NCI-H526 treated with DMSO at 0.1 percent for 48 hours (cell line): ENCODE results near the gene DMP1.
"Not testable (repeated sequence)": the region's sequence is repeated elsewhere in the genome, so short reads cannot be mapped to it uniquely, and the experiment has no call there.

Experiments
- DNase-seq: peaks from one replicate; lab custom pipeline; 2025; lab: John Stamatoyannopoulos, UW

The DMP1 gene

GRCh38 chr4:87680271-87680670 is 30.2 kb downstream of the DMP1 start:
- DNase-seq = no peak

- no peak for DNase-seq
These were observed 38.2 kb downstream of the DMP1 start for GRCh38 chr4:87688316-87688715.

- DNase-seq = not testable (repeated sequence)
These were observed 40.9 kb downstream of the DMP1 start for GRCh38 chr4:87690947-87691346.

- DNase-seq = not testable (repeated sequence)
These were observed 42.0 kb downstream of the DMP1 start for GRCh38 chr4:87692060-87692459.

- no peak for DNase-seq
These were observed 47.2 kb downstream of the DMP1 start for GRCh38 chr4:87697272-87697671.

GRCh38 chr4:87697945-87698344 is 47.9 kb downstream of the DMP1 start:
- no peak for DNase-seq

GRCh38 chr4:87698394-87698793 is 48.3 kb downstream of the DMP1 start:
- no peak for DNase-seq

GRCh38 chr4:87704001-87704400 is 53.9 kb downstream of the DMP1 start:
- DNase-seq = no peak

- no peak for DNase-seq
These were observed 57.3 kb downstream of the DMP1 start for GRCh38 chr4:87707279-87707918.
